Measurements from ENCODE around the gene HSPE1. TPM values are rescaled to one million over a fixed set of nuclear protein-coding genes. Genes with fewer than 3 reads are reported as not detected.
"Not testable (repeated sequence)": the region's sequence is repeated elsewhere in the genome, so short reads cannot be mapped to it uniquely, and the experiment has no call there.

Gene HSPE1
- total RNA-seq, 3 donors from 2014 or later (not counting 1 experiment from before 2014, with no cell fraction given), result 47.6 to 70.7 (median 50.7) TPM

DNA sequence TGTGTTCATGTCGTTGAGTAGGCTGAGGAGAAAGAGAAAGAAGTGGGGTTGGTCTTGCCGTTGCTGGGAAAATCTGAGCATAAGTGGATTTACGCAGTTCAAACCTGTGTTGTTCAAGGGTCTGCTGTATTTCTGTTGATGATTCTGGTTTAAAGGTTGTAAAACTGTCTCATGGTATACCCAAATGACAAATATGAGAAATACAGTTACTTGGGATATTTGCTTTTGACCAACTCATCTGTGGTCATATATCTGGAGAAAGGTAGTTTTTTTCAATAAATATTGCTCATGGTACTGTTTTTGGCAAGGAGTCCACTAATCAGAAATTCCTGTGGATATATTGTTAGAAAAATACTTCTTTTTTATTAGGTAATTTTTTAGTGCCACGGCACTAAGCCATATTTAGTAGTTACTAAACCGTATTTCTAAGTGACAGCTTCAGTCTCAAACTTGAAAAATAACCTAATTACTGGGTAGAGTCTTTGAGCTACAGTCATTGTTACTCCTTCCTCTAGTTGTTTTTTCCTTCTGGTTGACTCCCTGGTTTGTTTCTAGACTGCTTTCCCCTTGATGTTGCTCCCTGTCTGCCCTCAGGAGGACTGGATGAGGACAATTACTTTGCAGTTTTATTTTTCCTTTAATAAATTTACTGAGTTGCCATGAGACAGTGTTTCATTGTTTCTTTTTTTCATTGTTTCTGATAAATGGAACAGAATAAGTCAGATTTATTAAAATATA lies 47.2 kb downstream of the HSPE1 start:
- intact Hi-C loops (cut with micrococcal nuclease), result no loop called here
- no peaks in the 10 kb centered on the region for H3K9me3 Mint-ChIP-seq
- no peak overlapping the region for H3K4me3 ChIP-seq (ENCODE audit: low read length)
- H3K27ac Mint-ChIP-seq, result peak overlapping the region in 1 of 2 donors; percentile 22
- peaks cover 64% of the 10 kb centered on the region for H3K36me3 ChIP-seq (ENCODE audit: control insufficient read depth, insufficient read depth, low read length)
- no peaks in the 10 kb centered on the region for H3K9me3 ChIP-seq (ENCODE audit: control insufficient read depth, insufficient read depth, low read length)
- H3K27me3 ChIP-seq (ENCODE audit: control insufficient read depth, insufficient read depth, low read length), result no peaks in the 10 kb centered on the region
- H3K4me3 Mint-ChIP-seq, result no peak overlapping the region
- DNase-seq (no peak), ATAC-seq (no peak)
- H3K4me1 ChIP-seq (ENCODE audit: control insufficient read depth, insufficient read depth, low read length), result no peaks in the 10 kb centered on the region
- TF ChIP-seq, protein P1, sequence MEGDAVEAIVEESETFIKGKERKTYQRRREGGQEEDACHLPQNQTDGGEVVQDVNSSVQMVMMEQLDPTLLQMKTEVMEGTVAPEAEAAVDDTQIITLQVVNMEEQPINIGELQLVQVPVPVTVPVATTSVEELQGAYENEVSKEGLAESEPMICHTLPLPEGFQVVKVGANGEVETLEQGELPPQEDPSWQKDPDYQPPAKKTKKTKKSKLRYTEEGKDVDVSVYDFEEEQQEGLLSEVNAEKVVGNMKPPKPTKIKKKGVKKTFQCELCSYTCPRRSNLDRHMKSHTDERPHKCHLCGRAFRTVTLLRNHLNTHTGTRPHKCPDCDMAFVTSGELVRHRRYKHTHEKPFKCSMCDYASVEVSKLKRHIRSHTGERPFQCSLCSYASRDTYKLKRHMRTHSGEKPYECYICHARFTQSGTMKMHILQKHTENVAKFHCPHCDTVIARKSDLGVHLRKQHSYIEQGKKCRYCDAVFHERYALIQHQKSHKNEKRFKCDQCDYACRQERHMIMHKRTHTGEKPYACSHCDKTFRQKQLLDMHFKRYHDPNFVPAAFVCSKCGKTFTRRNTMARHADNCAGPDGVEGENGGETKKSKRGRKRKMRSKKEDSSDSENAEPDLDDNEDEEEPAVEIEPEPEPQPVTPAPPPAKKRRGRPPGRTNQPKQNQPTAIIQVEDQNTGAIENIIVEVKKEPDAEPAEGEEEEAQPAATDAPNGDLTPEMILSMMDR (IDR thresholded peaks at IDR 0.05), result no peak
- no peak overlapping the region for H3K27ac ChIP-seq (ENCODE audit: low read length)
- 98% methylated on average over 5 of the region's 5 CpGs for WGBS (ENCODE audit: insufficient coverage)
- no peaks in the 10 kb centered on the region for H3K27me3 Mint-ChIP-seq (ENCODE audit: low read depth in 2 of 2)
- H3K4me1 Mint-ChIP-seq, result peaks cover 6 to 8% of the 10 kb centered on the region in 2 donors
- H3K36me3 Mint-ChIP-seq, result peaks cover 2% of the 10 kb centered on the region

DNA sequence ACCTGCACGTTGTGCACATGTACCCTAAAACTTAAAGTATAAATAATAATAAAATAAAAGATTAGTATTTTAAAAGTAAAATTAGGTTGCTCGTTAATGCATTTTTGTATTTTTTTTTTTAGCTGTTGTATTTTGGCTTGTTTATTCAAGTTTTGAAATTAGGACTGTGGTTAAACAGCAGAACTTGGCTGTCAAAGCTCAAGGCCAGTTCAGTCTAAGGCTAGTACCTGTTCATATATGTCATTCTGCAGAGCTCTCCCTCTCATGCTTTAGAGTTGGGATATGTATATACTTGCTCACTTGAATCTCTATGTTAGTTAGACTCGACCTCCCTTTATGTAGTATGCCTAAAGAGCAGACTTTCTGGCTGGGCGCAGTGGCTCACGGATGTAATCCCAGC lies 48.4 kb downstream of the HSPE1 start:
- peaks cover 0 to 6% of the 10 kb centered on the region in 2 donors for H3K4me1 Mint-ChIP-seq
- TF ChIP-seq, protein P1 (IDR thresholded peaks at IDR 0.05), result no peak
- H3K27ac Mint-ChIP-seq, result no peak overlapping the region
- DNase-seq (no peak), ATAC-seq (no peak)
- Histone ChIP-seq H3K4me1 (ENCODE audit: control insufficient read depth, insufficient read depth, low read length) (no peaks in the 10 kb centered on the region), H3K4me3 (ENCODE audit: low read length) (no peak overlapping the region), H3K27ac (ENCODE audit: low read length) (no peak overlapping the region), H3K27me3 (ENCODE audit: control insufficient read depth, insufficient read depth, low read length) (no peaks in the 10 kb centered on the region), H3K9me3 (ENCODE audit: control insufficient read depth, insufficient read depth, low read length) (no peaks in the 10 kb centered on the region), H3K36me3 (ENCODE audit: control insufficient read depth, insufficient read depth, low read length) (peaks cover 58% of the 10 kb centered on the region)
- H3K9me3 Mint-ChIP-seq, result no peaks in the 10 kb centered on the region
- H3K36me3 Mint-ChIP-seq, result no peaks in the 10 kb centered on the region
- intact Hi-C loops (cut with micrococcal nuclease), result no loop called here
- no peak overlapping the region for H3K4me3 Mint-ChIP-seq
- 96% methylated on average over 4 of the region's 5 CpGs for WGBS (ENCODE audit: insufficient coverage)
- no peaks in the 10 kb centered on the region for H3K27me3 Mint-ChIP-seq (ENCODE audit: low read depth in 2 of 2)

DNA sequence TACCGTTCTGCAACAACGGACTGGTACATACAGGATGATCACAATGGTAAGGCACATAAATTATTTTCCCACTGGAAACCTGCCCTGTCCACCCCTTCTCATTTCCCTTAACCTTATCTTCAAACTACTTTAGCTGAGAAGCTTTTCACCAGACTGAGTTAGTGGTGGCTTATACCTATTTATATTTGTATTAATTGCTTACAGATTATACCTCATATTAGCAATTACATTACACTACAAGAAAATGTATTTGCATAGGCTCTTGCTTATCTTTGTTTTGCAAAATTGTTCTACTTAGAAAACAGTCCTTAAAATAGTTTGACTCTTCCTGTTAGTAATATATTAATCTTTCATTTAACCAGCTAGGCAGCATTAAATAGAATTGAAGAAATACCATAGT lies 51.1 kb downstream of the HSPE1 start:
- H3K27me3 ChIP-seq (ENCODE audit: control insufficient read depth, insufficient read depth, low read length); H3K9me3 Mint-ChIP-seq; ATAC-seq; H3K4me1 ChIP-seq (ENCODE audit: control insufficient read depth, insufficient read depth, low read length); H3K9me3 ChIP-seq (ENCODE audit: control insufficient read depth, insufficient read depth, low read length); H3K4me3 Mint-ChIP-seq; H3K27ac ChIP-seq (ENCODE audit: low read length); H3K4me1 Mint-ChIP-seq; H3K27me3 Mint-ChIP-seq (ENCODE audit: low read depth in 2 of 2); H3K36me3 Mint-ChIP-seq; H3K4me3 ChIP-seq (ENCODE audit: low read length); DNase-seq; intact Hi-C loops (cut with micrococcal nuclease): not testable (repeated sequence)
- H3K27ac Mint-ChIP-seq, result peak overlapping the region in 1 of 2 donors; percentile 54
- peaks cover 46% of the 10 kb centered on the region for H3K36me3 ChIP-seq (ENCODE audit: control insufficient read depth, insufficient read depth, low read length)
- WGBS (ENCODE audit: insufficient coverage), result 100% methylated on average over 2 of the region's 2 CpGs

Other genes with a start within 250 kb of the HSPE1 start
- 100 to 1,000 TPM; 252 to 376 (median 311) TPM for gene ANKRD44, start 189.6 kb upstream of the HSPE1 start, total RNA-seq
- gene SF3B1, start 65.4 kb upstream of the HSPE1 start, total RNA-seq, result 100 to 1,000 TPM; 387 to 472 (median 447) TPM
- gene COQ10B, start 46.8 kb upstream of the HSPE1 start, total RNA-seq, result 10 to 100 TPM; 64.6 to 79.2 (median 72.5) TPM
- gene HSPD1, start 539 bp upstream of the HSPE1 start, total RNA-seq, result 100 to 1,000 TPM in 2 of 3 donors, 10 to 100 TPM in 1; 79.7 to 130 (median 113) TPM
- 10 to 100 TPM; 27.1 to 40.0 (median 34.9) TPM for gene MOB4, start 15.7 kb downstream of the HSPE1 start, total RNA-seq
- gene RFTN2, start 175.2 kb downstream of the HSPE1 start, total RNA-seq, result not detected
- 10 to 100 TPM in 2 of 3 donors, 1 to 10 TPM in 1; 5.7 to 12.2 (median 11.8) TPM for gene MARS2, start 205.0 kb downstream of the HSPE1 start, total RNA-seq